HG03460 (cell line): ENCODE data around the gene IFNL3.
"Not testable (repeated sequence)": the region's sequence is repeated elsewhere in the genome, so short reads cannot be mapped to it uniquely, and the experiment has no call there.

Source experiments
- ATAC-seq: cut with Tn5 transposase; IDR thresholded peaks from one replicate; pipeline ENCODE4 v1.9.1; 2021; ENCODE audit not compliant: unreplicated experiment

The IFNL3 gene

DNA sequence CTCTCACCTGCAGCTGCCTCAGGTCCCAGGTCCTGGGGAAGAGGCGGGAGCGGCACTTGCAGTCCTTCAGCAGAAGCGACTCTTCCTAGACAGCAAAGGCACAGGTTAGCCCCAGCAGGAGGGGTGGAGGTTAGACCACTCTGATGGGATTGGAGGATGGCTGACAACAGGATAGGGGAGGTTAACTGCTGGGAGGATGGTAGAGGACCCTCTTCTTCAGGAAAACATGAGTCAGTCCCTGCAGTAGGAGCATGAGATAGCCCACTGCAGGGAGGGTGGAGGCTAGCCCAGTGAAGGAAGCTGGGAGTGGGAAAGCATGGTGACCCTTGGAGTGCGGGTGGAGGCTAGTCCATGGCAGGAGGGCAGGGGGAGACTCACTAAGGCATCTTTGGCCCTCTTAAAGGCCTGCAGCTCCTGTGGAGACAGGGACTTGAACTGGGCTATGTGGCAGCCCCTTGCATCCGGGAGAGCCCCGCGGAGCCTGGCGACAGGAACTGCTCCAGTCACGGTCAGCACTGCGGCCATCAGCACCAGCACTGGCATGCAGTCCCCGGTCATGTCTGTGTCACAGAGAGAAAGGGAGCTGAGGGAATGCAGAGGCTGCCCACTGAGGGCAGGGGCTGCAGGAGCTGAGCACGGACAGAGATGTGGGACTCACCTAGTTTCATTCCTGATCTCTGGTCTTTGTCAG, at the start of gene IFNL3:
TSS of gene IFNL3 (minus strand) at position 597 of the 691 bp plus-strand sequence. CDS start at position 558, 39 bp downstream.
- ATAC-seq, result not testable (repeated sequence)

DNA sequence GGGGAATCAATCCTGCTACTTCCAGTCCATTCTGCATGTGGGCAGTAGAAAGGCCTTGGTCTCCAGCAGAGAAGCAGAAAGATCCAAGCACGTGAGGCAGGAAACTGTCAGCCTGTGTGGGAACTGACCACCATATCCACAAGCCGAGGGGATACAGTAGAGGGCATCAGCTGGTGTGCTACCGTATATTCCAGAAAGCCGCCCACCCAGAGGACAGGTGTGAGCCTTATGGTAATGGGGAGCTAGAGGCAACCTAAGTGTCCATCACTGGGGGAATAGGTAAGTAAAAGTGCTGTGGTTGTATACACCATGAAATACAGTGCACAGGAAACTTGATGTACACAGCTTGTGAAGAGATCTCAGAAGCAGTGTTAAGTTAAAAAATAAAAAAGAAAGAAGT, 48.6 kb upstream of the IFNL3 start:
- ATAC-seq, result no peak

GRCh38 chr19:39284032-39284431, 39.2 kb upstream of the IFNL3 start:
- no peak for ATAC-seq

DNA sequence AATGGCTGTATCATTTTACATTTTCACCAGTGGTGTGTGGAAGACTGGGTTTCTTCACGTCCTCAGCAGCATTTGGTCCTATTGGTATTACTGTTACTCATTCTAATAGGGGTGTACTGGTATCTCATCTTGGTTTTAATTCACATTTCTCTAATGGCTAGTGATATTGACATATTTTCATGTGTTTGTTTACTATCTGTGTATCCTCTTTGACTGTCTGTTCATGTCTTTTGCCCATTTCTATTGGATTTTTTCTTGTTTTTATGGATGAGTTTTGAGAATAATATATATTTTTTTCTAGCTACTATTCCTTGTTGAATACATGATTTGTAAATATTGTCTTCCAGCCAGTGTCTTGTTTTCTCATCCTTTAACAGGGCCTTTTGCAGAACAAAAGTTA, 37.2 kb upstream of the IFNL3 start:
- no peak for ATAC-seq

DNA sequence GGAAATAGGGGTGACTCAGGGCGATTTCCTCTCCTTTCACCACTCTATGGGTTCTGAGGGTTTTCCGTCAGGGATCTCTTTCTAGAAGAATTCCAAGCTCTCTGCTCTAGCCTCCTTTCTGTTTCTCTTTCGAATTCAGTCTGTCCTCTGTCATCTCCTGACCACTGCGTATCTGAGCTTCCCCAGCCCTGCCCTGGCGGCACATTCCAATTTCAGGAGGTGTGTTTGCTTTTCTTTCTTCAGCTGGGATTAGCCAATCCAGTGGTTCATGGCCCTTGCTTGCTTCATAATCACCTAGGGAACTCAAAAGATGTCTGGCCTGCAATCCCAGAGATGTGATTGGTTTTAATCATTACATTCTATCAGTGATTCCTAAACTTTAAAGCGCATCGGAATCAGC, 32.8 kb upstream of the IFNL3 start:
- ATAC-seq, result no peak

- no peak for ATAC-seq
Observed at GRCh38 chr19:39276740-39277139, 31.9 kb upstream of the IFNL3 start.

- no peak for ATAC-seq
Observed at GRCh38 chr19:39275578-39275977, 30.8 kb upstream of the IFNL3 start.

DNA sequence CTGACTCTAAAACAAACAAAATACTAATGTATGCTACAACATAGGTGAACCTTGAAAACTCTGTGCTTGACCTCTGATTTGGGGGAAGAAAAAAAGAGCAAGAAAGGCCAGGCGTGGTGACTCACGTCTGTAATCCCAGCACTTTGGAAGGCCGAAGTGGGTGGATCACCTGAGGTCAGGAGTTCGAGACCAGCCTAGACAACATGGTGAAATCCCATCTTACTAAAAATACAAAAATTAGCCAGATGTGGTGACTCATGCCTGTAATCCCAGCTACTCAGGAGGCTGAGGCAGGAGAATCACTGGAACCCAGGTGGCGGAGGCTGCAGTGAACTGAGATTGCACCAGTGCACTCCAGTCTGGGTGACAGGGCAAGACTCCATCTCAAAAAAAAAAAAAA, 29.1 kb upstream of the IFNL3 start:
- not testable (repeated sequence) for ATAC-seq

DNA sequence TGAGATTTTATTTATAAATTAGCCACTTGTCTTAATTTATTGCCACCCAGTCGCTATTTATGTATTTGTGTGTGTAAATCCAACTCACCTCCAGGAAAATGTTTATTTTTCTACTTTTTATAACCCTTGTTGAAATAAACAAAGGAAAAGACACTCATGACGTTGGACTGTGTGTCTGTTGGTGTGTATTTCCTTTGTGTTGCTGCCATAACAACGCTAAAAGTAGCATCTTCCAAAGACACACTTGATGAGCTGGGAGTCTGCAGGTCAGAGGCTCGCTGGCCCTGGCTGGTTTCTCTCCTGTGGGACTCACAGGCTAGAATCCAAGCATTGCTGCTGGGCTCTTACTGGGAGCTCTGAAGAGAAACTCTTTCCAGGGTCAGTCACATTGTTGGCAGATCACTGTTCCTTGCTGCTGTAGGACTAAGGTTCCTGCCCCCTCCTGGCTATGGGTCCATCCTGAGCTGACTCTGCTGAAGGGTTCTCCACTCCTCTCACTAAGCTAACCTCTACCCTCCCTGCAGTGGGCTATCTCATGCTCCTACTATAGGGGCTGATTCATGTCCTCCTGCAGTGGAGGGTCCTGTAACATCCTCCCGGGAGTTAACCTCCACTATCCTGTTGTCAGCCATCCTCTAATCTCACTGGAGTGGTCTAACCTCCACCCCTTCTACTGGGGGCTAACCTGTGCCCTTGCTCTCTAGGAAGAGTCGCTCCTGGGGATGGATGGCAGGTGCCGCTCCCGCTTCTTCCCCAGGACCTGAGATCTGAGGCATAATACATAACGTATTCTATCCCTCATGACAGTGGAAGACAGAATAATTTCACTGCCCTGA, 25.4 kb upstream of the IFNL3 start:
- no peak for ATAC-seq

- ATAC-seq, result not testable (repeated sequence)
Observed at GRCh38 chr19:39269369-39269768, 24.6 kb upstream of the IFNL3 start.

- ATAC-seq, result not testable (repeated sequence)
Observed at GRCh38 chr19:39268531-39269223, 23.9 kb upstream of the IFNL3 start.

- not testable (repeated sequence) for ATAC-seq
Observed at GRCh38 chr19:39268085-39268484, 23.3 kb upstream of the IFNL3 start, which contains the start of gene IFNL2. Gene IFNL2, plus strand, starts transcription at chr19:39268396. Its CDS starts 173 bp downstream, at chr19:39268569.

- no peak for ATAC-seq
Observed at GRCh38 chr19:39265321-39265916, 20.6 kb upstream of the IFNL3 start.

GRCh38 chr19:39264306-39265290, 19.8 kb upstream of the IFNL3 start:
- no peak for ATAC-seq

DNA sequence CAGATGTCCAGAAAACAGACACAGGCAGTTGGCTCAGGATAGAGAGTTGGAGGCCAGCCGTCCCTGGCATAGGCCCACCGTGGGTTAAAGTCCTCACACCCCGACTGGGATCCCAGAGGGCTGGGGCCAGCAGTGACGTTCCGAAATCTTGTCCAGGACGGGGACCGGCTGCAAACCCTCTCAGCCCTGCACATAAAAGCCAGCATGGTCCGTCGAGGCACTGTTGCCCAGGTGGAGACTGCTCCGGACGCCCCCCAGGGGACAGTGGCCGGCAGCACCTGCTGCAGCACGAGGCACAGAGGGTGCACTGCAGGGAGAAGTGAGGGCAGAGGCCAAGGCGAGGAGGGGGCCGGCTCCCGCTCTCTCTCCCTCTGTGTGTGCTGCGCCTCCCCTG, 19.1 kb upstream of the IFNL3 start:
- ATAC-seq, result no peak

DNA sequence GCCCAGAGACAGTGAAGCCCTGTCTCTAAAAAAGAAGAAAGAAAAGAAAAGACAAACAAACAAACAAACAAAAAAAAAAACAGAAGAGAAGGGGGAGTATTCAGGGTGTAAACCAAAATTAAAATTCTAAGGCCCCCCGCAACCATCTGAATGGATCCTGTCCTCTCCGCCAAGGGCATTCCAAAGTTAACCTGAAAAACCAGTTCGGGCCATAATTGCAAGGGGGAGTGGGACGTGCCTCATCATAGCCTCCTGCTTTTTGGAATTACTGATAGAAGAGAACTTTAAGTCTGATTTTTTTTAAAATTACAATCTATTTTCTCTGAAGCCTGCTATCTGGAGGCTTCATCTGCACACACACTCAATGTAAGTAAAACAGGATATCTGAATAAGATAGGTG, 17.7 kb upstream of the IFNL3 start:
- ATAC-seq, result no peak

DNA sequence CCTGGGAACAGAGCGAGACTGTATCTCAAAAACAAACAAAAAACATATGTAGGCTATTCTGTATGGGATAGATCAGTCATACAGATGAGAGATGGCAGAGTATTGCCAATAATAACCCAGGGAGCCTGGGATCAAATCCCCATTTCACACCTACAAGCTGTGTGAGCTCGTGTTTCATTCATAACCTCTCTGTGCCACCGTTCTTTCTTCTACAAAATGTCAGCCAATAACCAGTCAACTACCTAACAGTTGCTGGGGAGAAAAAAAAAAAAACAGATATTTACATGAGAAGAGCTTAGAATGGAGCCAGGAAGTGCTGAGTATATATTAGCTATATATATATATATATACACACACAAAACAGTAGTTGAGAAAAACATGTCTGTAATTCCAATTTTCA, 16.9 kb upstream of the IFNL3 start:
- no peak for ATAC-seq

DNA sequence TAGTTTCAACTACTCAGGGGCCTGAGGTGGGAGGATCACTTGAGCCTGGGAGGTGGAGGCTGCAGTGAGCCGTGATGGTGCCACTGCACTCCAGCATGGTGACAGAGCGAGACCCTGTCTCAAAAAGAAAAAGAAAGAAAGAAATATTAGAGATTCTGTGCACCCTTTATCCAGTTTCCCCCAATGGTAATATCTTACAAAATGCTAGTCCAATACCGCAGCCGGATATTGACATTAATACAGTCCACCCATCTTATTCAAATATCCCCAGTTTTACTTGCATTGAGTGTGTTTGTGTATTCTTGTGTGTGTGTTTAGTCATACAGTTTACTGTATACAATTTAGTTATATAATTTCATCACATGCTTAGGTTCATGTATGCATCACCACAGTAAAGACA, 12.4 kb upstream of the IFNL3 start:
- ATAC-seq, result no peak

GRCh38 chr19:39254531-39255345, 9.9 kb upstream of the IFNL3 start:
- ATAC-seq, result no peak
